Stimulated activated CD4-positive, alpha-beta T cell treated with anti-CD3 and anti-CD28 coated beads, Interleukin-1b, Interleukin-23, amount 100 ng/mL, for 4 hours (primary cell): ENCODE results near the gene CCDC186.

Experiments
- DNase-seq, 2 donors: peaks; one replicate each; pipeline ENCODE4 v3.0.0-alpha.2; 2020; ENCODE audit warnings: low read depth in 2 of 2

The CCDC186 gene

GRCh38 chr10:114173921-114174694, at the start of gene CCDC186:
TSS of gene CCDC186 (minus strand) at chr10:114174203. CDS start at chr10:114163268, 10,935 bp downstream.
- DNase-seq = peak; percentile 96 to 97

- no peak for DNase-seq
Measured at GRCh38 chr10:114223066-114223465, 49.1 kb upstream of the CCDC186 start.

- no peak for DNase-seq
Measured at GRCh38 chr10:114221235-114221634, 47.2 kb upstream of the CCDC186 start.

GRCh38 chr10:114220281-114220680, 46.3 kb upstream of the CCDC186 start:
- no peak for DNase-seq

GRCh38 chr10:114215033-114215432, 41.0 kb upstream of the CCDC186 start:
- DNase-seq = no peak

GRCh38 chr10:114212153-114212552, 38.1 kb upstream of the CCDC186 start:
- no peak for DNase-seq

- DNase-seq = no peak
Measured at GRCh38 chr10:114208351-114208750, 34.3 kb upstream of the CCDC186 start.

GRCh38 chr10:114207349-114207748, 33.3 kb upstream of the CCDC186 start:
- no peak for DNase-seq

GRCh38 chr10:114206902-114207301, 32.9 kb upstream of the CCDC186 start:
- DNase-seq = no peak

- no peak for DNase-seq
Measured at GRCh38 chr10:114202812-114203211, 28.8 kb upstream of the CCDC186 start.

- DNase-seq = no peak
Measured at GRCh38 chr10:114199239-114199638, 25.2 kb upstream of the CCDC186 start.

- no peak for DNase-seq
Measured at GRCh38 chr10:114195079-114195478, 21.1 kb upstream of the CCDC186 start.

GRCh38 chr10:114189700-114190099, 15.7 kb upstream of the CCDC186 start:
- DNase-seq = no peak

GRCh38 chr10:114188900-114189299, 14.9 kb upstream of the CCDC186 start:
- DNase-seq = no peak

GRCh38 chr10:114188001-114188400, 14.0 kb upstream of the CCDC186 start:
- no peak for DNase-seq

GRCh38 chr10:114184276-114184675, 10.3 kb upstream of the CCDC186 start:
- DNase-seq = no peak

- DNase-seq = no peak
Measured at GRCh38 chr10:114183563-114183962, 9.6 kb upstream of the CCDC186 start.

GRCh38 chr10:114181971-114182370, 8.0 kb upstream of the CCDC186 start:
- no peak for DNase-seq

GRCh38 chr10:114180937-114181336, 6.9 kb upstream of the CCDC186 start:
- no peak for DNase-seq

- DNase-seq = no peak
Measured at GRCh38 chr10:114179747-114180146, 5.7 kb upstream of the CCDC186 start.

- DNase-seq = no peak
Measured at GRCh38 chr10:114179148-114179547, 5.1 kb upstream of the CCDC186 start, which contains the start of gene TDRD1. TSS of gene TDRD1 (plus strand) at chr10:114179353. CDS start at chr10:114187832, 8,479 bp downstream.

- no peak for DNase-seq
Measured at GRCh38 chr10:114176511-114176910, 2.5 kb upstream of the CCDC186 start.

- DNase-seq = no peak
Measured at GRCh38 chr10:114175667-114176066, 1.7 kb upstream of the CCDC186 start.
